H1 (cell line): ENCODE measurements around the gene SLX4. TPM values are rescaled to one million over a fixed set of nuclear protein-coding genes. Genes with fewer than 3 reads are reported as not detected.

Source experiments
- CHD1 ChIP-seq: IDR thresholded peaks from 2 replicates; pipeline ENCODE4 v1.6.1; 2012; ENCODE audit warnings: low read depth, low read length, improper control_type of control experiment
- CREB1 ChIP-seq: IDR thresholded peaks from 2 replicates; pipeline ENCODE4 v1.6.1; 2012; ENCODE audit warnings: inconsistent platforms
- EZH2 ChIP-seq: fragments of 200-600 bp; sonication (generic); IDR thresholded peaks from 2 replicates; pipeline ENCODE4 v1.7.1; 2012; ENCODE audit warnings: low read depth, mild to moderate bottlenecking, moderate library complexity, low read length, inconsistent platforms; ENCODE audit not compliant: severe bottlenecking
- KDM1A ChIP-seq: fragments of 200-600, 300-600 bp; sonication (generic); IDR thresholded peaks from 2 replicates; pipeline ENCODE4 v1.7.1; 2016; ENCODE audit warnings: mild to moderate bottlenecking, low read length, borderline replicate concordance
- MAFK ChIP-seq: IDR thresholded peaks from 2 replicates; pipeline ENCODE4 v1.6.1; 2012; ENCODE audit warnings: low read depth, mild to moderate bottlenecking, improper control_type of control experiment, low read length
- polyA plus RNA-seq, 7 experiments: library from polyadenylated mRNA; depleted of rRNA in 3 of 7; stranded (reverse) in 5 of 7; unstranded in 2 of 7; fragments of >200 nt in 5 of 7; fragments of 200-250 nt in 2 of 7; gene quantifications; 1 replicate in 5 of 7; 2 replicates in 1 of 7; 4 replicates in 1 of 7; pipeline versions ENCODE4 v1.2.1 to v1.2.3, GENCODE V29; 2011 to 2013; ENCODE audit warnings: missing spikeins in 2 of 7, mixed read lengths in 2 of 7
- total RNA-seq: library from RNA; stranded (reverse); fragmentation: NEBNext Ultra II Directional; extraction: Animal tissue kit (Norgen Biotek cat#: 25700); gene quantifications from 2 replicates; pipeline ENCODE4 v1.2.1, GENCODE V29; 2021

The SLX4 gene
- total and polyA plus RNA-seq, 2 of the 8 experiments (the other 6 are each of a cell fraction or from before 2014, with no cell fraction given), result 4.4 to 11.4 TPM

GRCh38 chr16:3562914-3563480, 48.4 kb downstream of the SLX4 start (continued):
- TF ChIP-seq KDM1A, result no peak
- TF ChIP-seq CREB1, result no peak
- TF ChIP-seq CHD1, result no peak
- no peak for TF ChIP-seq EZH2
- no peak for TF ChIP-seq MAFK
